Prostate gland (tissue), 2 donors: ENCODE results near the gene ADCYAP1R1. TPM values are rescaled to one million over a fixed set of nuclear protein-coding genes. Genes with fewer than 3 reads are reported as not detected.

Experiments
- DNase-seq: peaks from one replicate; pipeline ENCODE4 v3.0.0-alpha.2; 2019; ENCODE audit warnings: low spot score
- H3K27ac ChIP-seq, 2 donors: fragments of 200-600 bp; sonication (generic); 2 replicates each; pipeline ENCODE4 v1.5.1; 2017 to 2019
- H3K27me3 ChIP-seq: fragments of 200-600 bp; sonication (generic); replicated peaks from 2 replicates; pipeline ENCODE4 v1.5.1; 2019; ENCODE audit not compliant: insufficient read depth
- H3K36me3 ChIP-seq, 2 donors: fragments of 200-600 bp; sonication (generic); 1 replicate in 1 of 2; 2 replicates in 1 of 2; pipeline versions ENCODE4 v1.5.1 to v1.8.1; 2017 to 2019
- H3K4me1 ChIP-seq: fragments of 200-600 bp; sonication (generic); replicated peaks from 2 replicates; pipeline ENCODE4 v1.5.1; 2019
- H3K4me3 ChIP-seq, 2 donors: fragments of 200-600 bp; sonication (generic); 2 replicates each; pipeline ENCODE4 v1.5.1; 2017 to 2019
- H3K9me3 ChIP-seq: fragments of 200-600 bp; sonication (generic); 2 replicates; pipeline ENCODE4 v1.5.1; 2017
- CTCF ChIP-seq, 4 experiments: fragments of 200-600 bp in 2 of 4; fragments of 450-650 bp in 2 of 4; sonication (generic) in 2 of 4; IDR thresholded peaks; 1 replicate in 3 of 4; 2 replicates in 1 of 4; pipeline ENCODE4 v1.5.1; 2016 to 2019; ENCODE audit warnings: antibody characterized with exemption in 4 of 4, mild to moderate bottlenecking in 2 of 4, moderate library complexity in 2 of 4
- POLR2A ChIP-seq: fragments of 450-650 bp; IDR thresholded peaks from one replicate; pipeline ENCODE4 v1.6.1; 2016; ENCODE audit warnings: antibody characterized with exemption, mild to moderate bottlenecking
- POLR2AphosphoS5 ChIP-seq: sonication (generic); formaldehyde crosslinking; IDR thresholded peaks from one replicate; pipeline ENCODE4 v1.6.1; 2017; ENCODE audit warnings: antibody characterized with exemption
- WGBS: methylation state at CpG from one replicate; pipeline ENCODE4 v1.1.5; 2018; 5-methylcytosine and 5-hydroxymethylcytosine counted together
- intact Hi-C: fragments of 100-400 bp; cut with DNase I; formaldehyde crosslinking; loops from one replicate; pipeline ENCODE4 v1.14.2; 2022
- total RNA-seq, 2 donors: library from RNA; depleted of rRNA; stranded (reverse); fragments of >200 nt; gene quantifications; one replicate each; pipeline ENCODE4 v1.1.0, GENCODE V29; 2016

Gene ADCYAP1R1
- total RNA-seq, 2 donors from 2014 or later = 0.14 to 6.0 TPM

- Histone ChIP-seq H3K4me3 (no peak overlapping the region), H3K27ac (no peak overlapping the region), H3K27me3 (no peaks in the 10 kb centered on the region), H3K36me3 (no peaks in the 10 kb centered on the region), H3K4me1 (no peaks in the 10 kb centered on the region), H3K9me3 (no peaks in the 10 kb centered on the region)
- DNase-seq = no peak
- intact Hi-C loops = no loop called here
- no peak for TF ChIP-seq POLR2A
- no peak for TF ChIP-seq POLR2AphosphoS5
- no peak for TF ChIP-seq CTCF (IDR thresholded peaks at IDR 0.05)
- WGBS = 93% methylated on average over 3 of the region's 3 CpGs
These were observed 57.6 kb downstream of the ADCYAP1R1 start for GRCh38 chr7:31109751-31110150.

- no peaks in the 10 kb centered on the region for H3K36me3 ChIP-seq
- no peaks in the 10 kb centered on the region for H3K9me3 ChIP-seq
- H3K27ac ChIP-seq = no peak overlapping the region
- no peaks in the 10 kb centered on the region for H3K27me3 ChIP-seq
- intact Hi-C loops = no loop called here
- no peak overlapping the region for H3K4me3 ChIP-seq
- WGBS = 95% methylated on average over 7 of the region's 7 CpGs
- no peak for TF ChIP-seq POLR2AphosphoS5
- TF ChIP-seq POLR2A = no peak
- TF ChIP-seq CTCF (IDR thresholded peaks at IDR 0.05) = no peak
- H3K4me1 ChIP-seq = no peaks in the 10 kb centered on the region
- no peak for DNase-seq
These were observed 58.4 kb downstream of the ADCYAP1R1 start for GRCh38 chr7:31110331-31111108.

- no peak for DNase-seq
- no peak overlapping the region for H3K27ac ChIP-seq
- intact Hi-C loops = no loop called here
These were observed 59.0 kb downstream of the ADCYAP1R1 start for GRCh38 chr7:31111109-31111451.

GRCh38 chr7:31113660-31114059 lies 61.6 kb downstream of the ADCYAP1R1 start:
- no peak for DNase-seq
- WGBS = 38% methylated on average over 1 of the region's 1 CpG
- Histone ChIP-seq H3K36me3 (no peaks in the 10 kb centered on the region), H3K27ac (no peak overlapping the region), H3K4me1 (no peaks in the 10 kb centered on the region), H3K9me3 (no peaks in the 10 kb centered on the region), H3K27me3 (no peaks in the 10 kb centered on the region), H3K4me3 (no peak overlapping the region)
- TF ChIP-seq POLR2AphosphoS5 (no peak), POLR2A (no peak), CTCF (IDR thresholded peaks at IDR 0.05) (no peak)
- intact Hi-C loops = no loop called here

More at GRCh38 chr7:31111109-31111451, 59.0 kb downstream of the ADCYAP1R1 start:
- no peaks in the 10 kb centered on the region for H3K9me3 ChIP-seq
- TF ChIP-seq POLR2AphosphoS5 = no peak
- TF ChIP-seq POLR2A = no peak
- TF ChIP-seq CTCF (IDR thresholded peaks at IDR 0.05) = no peak
- H3K27me3 ChIP-seq = no peaks in the 10 kb centered on the region
- no peak overlapping the region for H3K4me3 ChIP-seq
- H3K4me1 ChIP-seq = no peaks in the 10 kb centered on the region
- H3K36me3 ChIP-seq = no peaks in the 10 kb centered on the region
